ENCODE measurements around the gene HTT.

Gene HTT

GRCh38 chr4:3229328-3229727, 154.8 kb downstream of the HTT start:
- H3K4me2 ChIP-seq (ENCODE audit: low read depth, low read length, poor library complexity, severe bottlenecking), result no peak overlapping the region
- H3K9me3 ChIP-seq (ENCODE audit: insufficient read depth, low read depth, low read length), result no peaks in the 10 kb centered on the region
- TF ChIP-seq CTCF (conservative IDR thresholded peaks at IDR 0.05; ENCODE audit: low read length) (no peak), EZH2phosphoT487 (IDR thresholded peaks at IDR 0.05; ENCODE audit: borderline replicate concordance) (no peak)
- H3F3A ChIP-seq (ENCODE audit: low read depth), result no peaks in the 10 kb centered on the region
- H3K27me3 ChIP-seq (ENCODE audit: insufficient read depth, low read length, poor library complexity, severe bottlenecking), result no peaks in the 10 kb centered on the region
- H3K36me3 ChIP-seq (ENCODE audit: insufficient read depth, low read length), result peaks cover 58% of the 10 kb centered on the region; the same call in 1 of the 2 replicates
- no peaks in the 10 kb centered on the region for H3K79me2 ChIP-seq (ENCODE audit: insufficient read depth, low read length)
- no peak overlapping the region for H3K4me3 ChIP-seq (ENCODE audit: low read length, poor library complexity, severe bottlenecking)
- no peak overlapping the region for H2AFZ ChIP-seq (ENCODE audit: low read length)
- H3K9ac ChIP-seq (ENCODE audit: low read depth, low read length, poor library complexity, severe bottlenecking), result no peak overlapping the region
- H4K20me1 ChIP-seq (ENCODE audit: insufficient read depth, low read length, poor library complexity, severe bottlenecking), result no peaks in the 10 kb centered on the region
- H3K4me1 ChIP-seq (ENCODE audit: insufficient read depth, low read length, poor library complexity, severe bottlenecking), result no peaks in the 10 kb centered on the region
- H3K9me2 ChIP-seq (replicated peaks; ENCODE audit: low read depth, low read length), result no peaks in the 10 kb centered on the region

DNA sequence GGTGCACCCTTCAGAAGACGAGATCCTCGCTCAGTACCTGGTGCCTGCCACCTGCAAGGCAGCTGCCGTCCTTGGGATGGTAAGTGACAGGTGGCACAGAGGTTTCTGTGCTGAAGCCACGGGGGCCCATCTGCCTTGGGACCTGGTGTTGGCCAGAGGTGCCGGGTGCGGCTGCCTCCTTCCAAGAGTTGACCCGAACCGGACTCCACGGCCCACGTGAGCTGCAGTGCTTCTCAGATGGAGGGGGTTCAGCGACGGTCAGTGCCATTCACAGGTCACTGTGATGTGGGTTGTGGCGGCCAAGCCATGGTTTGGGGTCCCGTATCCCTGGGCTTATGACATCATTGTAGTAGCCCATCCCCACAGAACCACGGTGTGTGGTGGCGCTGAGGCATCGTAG, 155.5 kb downstream of the HTT start:
- Histone ChIP-seq H2AFZ (ENCODE audit: low read length) (no peak overlapping the region), H3K9me3 (ENCODE audit: insufficient read depth, low read depth, low read length) (no peaks in the 10 kb centered on the region), H3K4me2 (ENCODE audit: low read depth, low read length, poor library complexity, severe bottlenecking) (no peak overlapping the region), H3K27me3 (ENCODE audit: insufficient read depth, low read length, poor library complexity, severe bottlenecking) (no peaks in the 10 kb centered on the region), H3K79me2 (ENCODE audit: insufficient read depth, low read length) (no peaks in the 10 kb centered on the region), H4K20me1 (ENCODE audit: insufficient read depth, low read length, poor library complexity, severe bottlenecking) (no peaks in the 10 kb centered on the region), H3F3A (ENCODE audit: low read depth) (no peaks in the 10 kb centered on the region), H3K9ac (ENCODE audit: low read depth, low read length, poor library complexity, severe bottlenecking) (no peak overlapping the region), H3K4me1 (ENCODE audit: insufficient read depth, low read length, poor library complexity, severe bottlenecking) (no peaks in the 10 kb centered on the region), H3K36me3 (ENCODE audit: insufficient read depth, low read length) (peaks cover 54% of the 10 kb centered on the region; the same call in 1 of the 2 replicates), H3K9me2 (replicated peaks; ENCODE audit: low read depth, low read length) (no peaks in the 10 kb centered on the region), H3K4me3 (ENCODE audit: low read length, poor library complexity, severe bottlenecking) (no peak overlapping the region)
- TF ChIP-seq CTCF (conservative IDR thresholded peaks at IDR 0.05; ENCODE audit: low read length) (no peak), EZH2phosphoT487 (IDR thresholded peaks at IDR 0.05; ENCODE audit: borderline replicate concordance) (no peak)

DNA sequence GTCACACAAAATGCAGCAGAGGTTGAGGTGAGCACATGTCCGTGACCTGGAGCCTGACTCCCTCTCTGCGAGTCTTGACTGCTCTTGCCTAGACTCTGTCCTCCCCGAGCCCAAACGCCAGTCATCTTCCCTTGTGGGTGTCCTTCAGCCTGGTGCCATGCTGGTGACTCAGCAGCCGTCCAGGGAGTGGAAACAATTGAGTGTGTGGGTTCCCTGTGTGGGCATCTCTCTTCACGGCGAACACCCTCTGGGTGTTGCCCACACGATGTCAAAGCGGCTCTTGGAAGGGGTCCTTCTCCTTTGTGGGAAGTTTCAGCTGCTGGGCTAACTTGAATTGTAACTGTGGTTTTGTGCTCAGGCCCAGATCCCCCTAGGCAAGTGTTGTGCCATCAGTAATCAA, 157.0 kb downstream of the HTT start:
- no peaks in the 10 kb centered on the region for H3K27me3 ChIP-seq (ENCODE audit: insufficient read depth, low read length, poor library complexity, severe bottlenecking)
- no peaks in the 10 kb centered on the region for H3K79me2 ChIP-seq (ENCODE audit: insufficient read depth, low read length)
- H3F3A ChIP-seq (ENCODE audit: low read depth), result no peaks in the 10 kb centered on the region
- no peaks in the 10 kb centered on the region for H3K9me3 ChIP-seq (ENCODE audit: insufficient read depth, low read depth, low read length)
- H3K36me3 ChIP-seq (ENCODE audit: insufficient read depth, low read length), result peaks cover 61% of the 10 kb centered on the region; the same call in 1 of the 2 replicates
- TF ChIP-seq EZH2phosphoT487 (IDR thresholded peaks at IDR 0.05; ENCODE audit: borderline replicate concordance), result no peak
- TF ChIP-seq CTCF (conservative IDR thresholded peaks at IDR 0.05; ENCODE audit: low read length), result no peak
- H4K20me1 ChIP-seq (ENCODE audit: insufficient read depth, low read length, poor library complexity, severe bottlenecking), result no peaks in the 10 kb centered on the region
- no peaks in the 10 kb centered on the region for H3K4me1 ChIP-seq (ENCODE audit: insufficient read depth, low read length, poor library complexity, severe bottlenecking)
- no peak overlapping the region for H3K4me3 ChIP-seq (ENCODE audit: low read length, poor library complexity, severe bottlenecking)
- H2AFZ ChIP-seq (ENCODE audit: low read length), result no peak overlapping the region
- H3K4me2 ChIP-seq (ENCODE audit: low read depth, low read length, poor library complexity, severe bottlenecking), result no peak overlapping the region
- no peaks in the 10 kb centered on the region for H3K9me2 ChIP-seq (replicated peaks; ENCODE audit: low read depth, low read length)
- H3K9ac ChIP-seq (ENCODE audit: low read depth, low read length, poor library complexity, severe bottlenecking), result no peak overlapping the region

All from Loucy (cell line).